BLaER1 (cell line): Measurements from ENCODE around the gene DDX41.

Experiments used
- H3K27ac ChIP-seq: shearing (Covaris generic); formaldehyde crosslinking; 2 replicates; pipeline ENCODE4 v1.8.1; 2022
- H3K27me3 ChIP-seq: shearing (Covaris generic); formaldehyde crosslinking; 2 replicates; pipeline ENCODE4 v1.8.1; 2022
- H3K36me3 ChIP-seq: shearing (Covaris generic); formaldehyde crosslinking; 2 replicates; pipeline ENCODE4 v1.8.1; 2022
- H3K4me1 ChIP-seq: shearing (Covaris generic); formaldehyde crosslinking; 2 replicates; pipeline ENCODE4 v1.8.1; 2022
- H3K4me2 ChIP-seq: shearing (Covaris generic); formaldehyde crosslinking; 2 replicates; pipeline ENCODE4 v1.8.1; 2022
- H3K4me3 ChIP-seq: shearing (Covaris generic); formaldehyde crosslinking; 2 replicates; pipeline ENCODE4 v1.8.1; 2022
- H3K9ac ChIP-seq: shearing (Covaris generic); formaldehyde crosslinking; 2 replicates; pipeline ENCODE4 v1.8.1; 2022
- H3K9me3 ChIP-seq: shearing (Covaris generic); formaldehyde crosslinking; 2 replicates; pipeline ENCODE4 v1.8.1; 2022
- H4K20me1 ChIP-seq: shearing (Covaris generic); formaldehyde crosslinking; 2 replicates; pipeline ENCODE4 v1.8.1; 2022
- Cebpa-rat ChIP-seq: shearing (Covaris generic); IDR thresholded peaks from 2 replicates; pipeline ENCODE4 v1.8.1; 2022

Gene DDX41

DNA sequence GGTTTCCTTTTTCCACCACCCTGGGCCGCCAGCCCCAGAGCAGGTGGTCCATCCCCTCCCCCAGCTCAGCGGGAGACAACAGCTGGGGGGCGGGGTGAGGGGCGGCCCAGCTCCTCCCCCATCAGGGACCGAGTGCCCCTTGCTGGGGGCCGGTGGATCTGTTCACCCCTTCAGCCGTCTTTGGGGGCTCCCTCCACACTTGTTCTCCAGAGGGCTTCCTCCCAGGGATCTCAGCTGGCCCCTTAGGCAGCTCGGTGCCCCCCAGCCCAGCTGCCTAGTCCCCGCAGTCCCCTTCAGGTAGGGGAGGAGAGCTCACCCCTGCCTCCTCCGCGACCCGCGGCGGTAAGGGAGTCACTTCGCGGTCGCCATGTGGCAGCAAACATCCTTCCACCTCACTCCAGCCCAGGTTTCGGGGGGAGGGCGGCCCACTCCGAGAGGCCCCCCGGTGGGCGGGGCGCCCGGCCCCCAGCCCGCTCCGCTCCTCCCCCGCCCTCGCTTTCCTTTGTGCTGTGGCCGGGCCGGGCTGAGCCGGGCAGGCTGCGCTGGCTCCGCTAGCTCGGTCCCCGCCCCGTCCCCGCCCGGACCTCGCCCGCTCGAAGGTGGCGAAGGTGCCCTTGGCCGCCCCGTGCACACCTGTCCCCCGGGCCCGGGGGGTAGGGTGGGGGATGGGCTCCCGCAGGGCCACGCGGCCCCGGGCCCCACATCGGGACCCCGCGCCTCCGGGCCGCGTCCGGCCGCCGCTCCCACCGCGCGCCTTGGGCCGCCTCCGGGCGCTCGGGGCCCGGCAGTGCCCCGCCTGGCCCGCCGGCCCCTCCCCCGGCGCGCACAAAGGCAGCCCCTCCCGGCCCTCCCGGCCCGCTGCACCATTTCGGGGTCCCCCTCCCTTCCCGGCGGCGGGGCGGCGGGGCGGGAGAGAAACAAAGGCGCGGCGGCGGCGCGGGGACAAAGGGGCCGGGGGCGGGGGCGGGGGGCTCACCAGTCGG, 44.0 kb downstream of the DDX41 start:
- H3K4me2 ChIP-seq, result peak overlapping the region; percentile 99

DNA sequence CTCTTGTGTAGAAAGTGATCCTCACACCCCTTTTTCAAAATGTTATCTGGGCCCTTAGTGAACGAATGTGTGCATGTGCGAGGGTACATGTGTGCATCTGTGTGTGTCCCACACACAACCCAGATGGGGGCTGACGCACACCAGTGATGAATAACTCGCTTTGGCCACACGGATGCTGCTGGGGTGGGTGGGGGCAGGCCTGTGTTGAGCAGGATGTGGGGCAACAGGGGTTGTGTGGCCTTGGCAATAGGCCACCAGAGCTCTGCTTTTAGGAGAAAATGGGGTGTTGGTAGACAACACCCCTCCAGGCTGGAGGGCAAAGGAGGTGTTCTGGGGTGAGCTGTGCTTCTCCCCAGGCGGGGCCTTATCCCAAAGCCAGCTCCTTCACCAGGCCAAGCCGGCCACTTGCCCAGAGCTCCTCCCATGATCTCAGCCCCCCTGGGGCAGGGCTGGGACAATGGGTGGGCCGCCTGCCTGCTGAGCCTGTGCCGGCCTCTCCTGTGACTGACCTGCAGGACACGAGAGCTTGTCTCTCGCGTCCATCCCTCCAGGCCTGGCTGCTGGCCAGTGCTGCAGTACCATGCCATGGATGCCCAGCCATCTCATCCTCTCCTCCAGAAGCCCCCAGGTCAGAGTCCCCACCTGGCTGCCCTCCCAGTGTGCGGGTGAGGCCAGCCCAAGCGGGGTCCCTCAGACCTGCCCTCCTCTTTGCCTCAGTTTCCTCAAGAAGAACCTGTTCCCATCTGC, 45.0 kb downstream of the DDX41 start:
- Histone ChIP-seq H3K4me1 (peaks cover 61% of the 10 kb centered on the region), H3K36me3 (peaks cover 56% of the 10 kb centered on the region)

More for the DNA sequence above, 44.0 kb downstream of the DDX41 start:
- Histone ChIP-seq H3K27ac (peak overlapping the region; percentile 99), H3K27me3 (no peaks in the 10 kb centered on the region), H3K9ac (peak overlapping the region; percentile 99), H4K20me1 (peaks cover 49% of the 10 kb centered on the region), H3K4me3 (peak overlapping the region; percentile 95), H3K4me1 (peaks cover 69% of the 10 kb centered on the region), H3K9me3 (no peaks in the 10 kb centered on the region), H3K36me3 (peaks cover 46% of the 10 kb centered on the region)
- TF ChIP-seq Cebpa-rat, result no peak

DNA sequence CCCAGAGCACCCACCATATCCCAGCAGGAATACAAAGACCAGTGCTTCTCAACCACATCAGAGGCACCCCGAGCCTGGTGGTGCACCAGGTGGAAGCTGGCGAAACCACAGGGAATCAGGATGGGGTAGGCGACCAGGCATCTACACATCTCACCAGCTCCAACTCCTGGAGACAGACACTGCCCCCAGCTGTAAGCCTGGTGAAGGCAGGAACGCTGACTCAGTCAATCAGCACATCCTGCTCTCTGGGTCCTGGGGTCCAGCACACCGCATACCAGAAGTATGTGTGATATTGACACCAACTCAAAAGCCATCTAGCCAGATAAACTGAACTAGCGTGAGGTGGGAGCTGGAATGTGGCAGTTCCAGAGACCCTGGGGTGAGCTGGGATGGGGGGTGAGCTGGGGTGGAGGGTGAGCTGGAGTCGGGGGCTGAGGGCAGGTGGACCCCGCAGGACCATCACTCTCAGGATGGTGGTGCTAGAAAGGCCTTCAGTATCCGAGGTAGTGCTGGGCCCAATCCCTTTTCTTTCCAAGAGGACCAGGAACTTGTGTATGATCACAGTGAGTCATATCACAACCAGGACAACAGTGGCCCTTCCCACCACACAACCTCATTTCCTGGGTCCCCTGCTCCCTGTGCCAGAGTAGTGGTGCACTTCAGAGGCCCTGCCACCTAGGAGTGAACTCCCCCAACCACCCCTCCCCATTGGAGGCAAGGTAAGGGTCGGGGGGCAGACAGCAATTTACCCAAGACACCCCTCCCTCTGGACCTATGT, 45.8 kb downstream of the DDX41 start:
- Histone ChIP-seq H4K20me1 (peaks cover 67% of the 10 kb centered on the region), H3K4me3 (peak overlapping the region; percentile 95), H3K36me3 (peaks cover 64% of the 10 kb centered on the region), H3K4me1 (peaks cover 57% of the 10 kb centered on the region), H3K27ac (peak overlapping the region; percentile 99), H3K27me3 (no peaks in the 10 kb centered on the region), H3K9me3 (peaks cover 15% of the 10 kb centered on the region), H3K4me2 (peak overlapping the region; percentile 99), H3K9ac (peak overlapping the region; percentile 99)
- TF ChIP-seq Cebpa-rat, result no peak

More for the DNA sequence above, 45.0 kb downstream of the DDX41 start:
- peak overlapping the region; percentile 95 for H3K4me3 ChIP-seq
- no peak for TF ChIP-seq Cebpa-rat
- peak overlapping the region; percentile 99 for H3K27ac ChIP-seq
- peaks cover 6% of the 10 kb centered on the region for H3K9me3 ChIP-seq
- peak overlapping the region; percentile 99 for H3K4me2 ChIP-seq
- H3K27me3 ChIP-seq, result no peaks in the 10 kb centered on the region
- peaks cover 59% of the 10 kb centered on the region for H4K20me1 ChIP-seq
- peak overlapping the region; percentile 99 for H3K9ac ChIP-seq

DNA sequence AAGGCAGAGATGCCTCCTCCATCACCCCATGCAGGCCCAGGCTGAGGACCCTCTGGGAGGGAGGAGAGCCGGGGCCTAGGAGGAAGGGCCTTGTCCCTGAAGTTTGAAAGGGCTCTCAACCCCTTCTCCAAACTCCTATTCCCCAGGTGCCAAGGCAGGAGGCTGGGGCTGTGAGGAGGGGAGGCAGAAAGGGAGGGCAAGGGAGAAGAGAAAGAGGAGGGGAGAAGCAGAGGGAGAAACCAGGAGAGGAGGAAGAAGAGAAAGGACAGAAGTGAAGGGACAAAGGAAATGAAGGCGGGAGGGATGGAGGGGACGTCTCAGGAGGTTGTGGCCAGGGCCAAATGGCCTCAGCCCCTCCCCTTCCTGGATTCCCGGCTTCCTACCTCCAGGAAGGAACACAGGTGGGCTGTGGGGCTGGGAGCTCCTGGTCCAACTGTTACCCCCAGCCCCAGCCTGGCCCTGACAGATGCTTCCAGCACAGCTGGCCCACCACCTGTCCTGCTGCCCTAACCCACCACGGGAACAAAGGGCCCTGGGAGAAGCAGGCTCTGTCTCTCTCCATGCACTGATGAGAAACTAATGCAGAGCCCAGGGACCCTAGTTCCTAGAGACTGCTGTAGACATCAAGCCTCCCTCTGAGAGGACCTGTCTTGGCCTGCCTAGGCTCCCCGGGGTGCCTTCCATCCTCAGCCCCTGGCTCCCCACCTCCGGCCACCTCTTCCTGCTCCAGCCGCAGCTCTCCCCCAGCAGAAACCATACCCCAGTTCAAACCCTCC, 46.8 kb downstream of the DDX41 start:
- peak overlapping the region; percentile 99 for H3K27ac ChIP-seq
- peaks cover 74% of the 10 kb centered on the region for H3K36me3 ChIP-seq
- H3K9ac ChIP-seq, result peak overlapping the region; percentile 99; the same call in 1 of the 2 replicates

DNA sequence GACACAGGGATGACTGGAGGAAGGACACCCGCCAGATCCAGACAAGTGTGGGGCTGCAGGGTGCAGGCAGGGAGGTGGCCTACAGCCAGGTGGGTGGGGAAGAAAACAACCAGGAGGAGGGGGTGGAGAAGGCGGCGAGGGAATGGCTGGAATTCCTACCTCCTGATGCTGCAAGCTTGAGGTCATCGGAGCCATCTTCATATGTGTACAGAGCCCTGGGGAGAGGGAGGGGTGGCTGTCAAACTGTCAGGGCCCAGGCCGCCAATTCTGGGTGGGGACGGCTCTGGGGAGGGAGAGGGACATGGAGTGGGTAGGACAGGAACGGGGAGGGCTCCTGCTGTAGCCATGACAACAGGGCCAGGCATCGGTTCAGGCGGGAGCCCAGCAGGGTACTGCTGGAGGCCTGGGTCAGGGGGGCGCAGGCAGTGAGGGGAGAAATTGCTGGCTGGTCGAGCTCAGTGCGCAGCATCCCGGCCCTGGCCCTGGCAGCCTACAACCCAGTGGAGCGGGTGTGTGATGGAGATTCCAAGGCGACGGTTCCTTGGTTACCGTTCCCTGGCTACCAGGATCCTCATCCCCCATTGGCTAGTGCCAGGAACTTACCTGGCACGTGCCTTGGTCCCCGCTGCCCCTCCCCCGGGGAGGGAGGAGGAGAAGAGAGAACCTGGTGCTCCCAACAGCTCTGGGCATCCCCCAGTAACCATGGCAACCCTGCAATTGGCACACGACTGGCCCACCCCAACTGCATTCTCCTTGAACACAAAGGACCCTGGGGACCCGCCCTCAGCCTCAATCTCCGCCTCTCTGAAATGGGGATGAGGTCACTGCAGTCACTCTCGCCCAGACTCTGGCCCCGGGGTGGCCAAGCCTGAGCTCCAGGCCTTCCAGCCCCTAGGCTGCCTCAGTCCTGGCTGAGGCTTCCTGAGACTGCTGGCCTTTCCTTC, 47.8 kb downstream of the DDX41 start:
- Histone ChIP-seq H3K9me3 (peaks cover 26% of the 10 kb centered on the region), H3K4me1 (peaks cover 38% of the 10 kb centered on the region), H3K4me2 (peak overlapping the region; percentile 99; the same call in 1 of the 2 replicates), H3K9ac (no peak overlapping the region), H4K20me1 (peaks cover 80% of the 10 kb centered on the region), H3K27ac (peak overlapping the region; percentile 99), H3K4me3 (no peak overlapping the region), H3K27me3 (no peaks in the 10 kb centered on the region), H3K36me3 (peaks cover 83% of the 10 kb centered on the region)
- TF ChIP-seq Cebpa-rat, result no peak

More for the DNA sequence above, 46.8 kb downstream of the DDX41 start:
- 0 out of 2 replicates have a peak overlapping the region, but pooled peaks have one; percentile 95 for H3K4me3 ChIP-seq
- H3K4me1 ChIP-seq, result peaks cover 48% of the 10 kb centered on the region
- peaks cover 77% of the 10 kb centered on the region for H4K20me1 ChIP-seq
- H3K27me3 ChIP-seq, result no peaks in the 10 kb centered on the region
- TF ChIP-seq Cebpa-rat, result no peak
- H3K9me3 ChIP-seq, result peaks cover 25% of the 10 kb centered on the region
- H3K4me2 ChIP-seq, result peak overlapping the region; percentile 99

DNA sequence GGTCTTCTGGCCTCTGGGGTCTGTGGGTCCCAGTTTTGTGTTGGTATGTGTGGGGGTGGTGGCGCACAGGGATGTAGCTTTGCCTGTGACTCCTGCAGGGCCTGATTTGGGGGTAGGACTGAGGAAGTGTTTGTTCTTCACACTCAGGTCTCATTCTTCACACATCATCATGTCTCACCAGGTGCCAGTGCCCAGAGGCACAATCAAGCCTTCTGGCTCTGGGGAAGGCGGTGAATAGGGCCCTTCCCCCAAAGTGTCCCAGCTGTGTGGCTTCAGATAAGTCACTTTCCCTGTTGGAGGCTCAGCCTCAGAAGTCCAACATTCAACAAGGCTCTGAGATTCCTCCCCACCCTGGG, 48.5 kb downstream of the DDX41 start:
- no peak for TF ChIP-seq Cebpa-rat
- Histone ChIP-seq H3K4me1 (peaks cover 42% of the 10 kb centered on the region), H3K27ac (no peak overlapping the region), H3K9ac (no peak overlapping the region), H3K9me3 (peaks cover 26% of the 10 kb centered on the region), H4K20me1 (peaks cover 87% of the 10 kb centered on the region), H3K27me3 (no peaks in the 10 kb centered on the region), H3K4me2 (no peak overlapping the region), H3K4me3 (no peak overlapping the region), H3K36me3 (peaks cover 90% of the 10 kb centered on the region)

DNA sequence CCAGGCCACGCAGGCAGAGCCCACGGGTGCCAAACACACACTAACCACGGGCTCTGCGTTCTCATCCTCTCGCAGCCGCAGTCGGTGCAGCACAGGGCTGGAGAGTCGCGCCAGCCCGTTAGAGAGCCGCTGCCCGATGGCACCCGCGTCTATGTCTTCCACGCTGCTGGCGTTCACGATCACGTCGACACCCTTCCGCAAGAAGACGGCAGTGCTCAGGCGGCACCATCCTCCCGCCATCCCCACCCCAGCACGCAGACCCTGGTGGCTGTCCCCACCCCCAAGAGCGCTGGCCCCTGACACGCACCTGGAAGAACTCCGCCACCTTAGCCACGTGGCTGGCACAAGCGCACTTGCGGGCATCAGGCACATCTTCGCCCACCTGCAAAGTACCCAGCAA, 49.3 kb downstream of the DDX41 start:
- Histone ChIP-seq H3K9me3 (peaks cover 26% of the 10 kb centered on the region), H3K4me1 (peaks cover 51% of the 10 kb centered on the region), H3K36me3 (peaks cover 98% of the 10 kb centered on the region), H4K20me1 (peaks cover 93% of the 10 kb centered on the region), H3K4me3 (no peak overlapping the region), H3K4me2 (no peak overlapping the region), H3K27me3 (no peaks in the 10 kb centered on the region), H3K9ac (no peak overlapping the region), H3K27ac (no peak overlapping the region)
- TF ChIP-seq Cebpa-rat, result no peak

DNA sequence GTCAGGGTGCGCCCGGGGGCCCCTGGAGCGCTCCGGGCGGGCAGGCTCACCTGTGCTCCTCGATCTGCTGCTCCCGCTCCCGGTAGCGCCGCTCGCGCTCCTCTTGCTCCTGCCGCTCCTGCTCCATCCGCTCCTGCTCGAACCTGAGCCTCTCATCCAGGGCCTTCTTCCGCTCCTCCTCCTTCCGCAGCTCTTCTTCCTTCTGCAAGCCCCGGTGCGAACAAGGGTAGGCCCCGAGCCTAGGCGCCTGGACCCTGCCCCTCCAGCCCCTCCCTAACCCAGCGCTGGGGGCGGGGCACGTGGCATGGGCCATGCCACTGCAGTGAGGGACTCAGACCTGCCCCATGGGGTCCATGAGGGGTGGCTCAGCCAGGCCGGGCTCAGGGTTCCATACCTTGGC, 49.9 kb downstream of the DDX41 start:
- peaks cover 98% of the 10 kb centered on the region for H3K36me3 ChIP-seq

More for the DNA sequence above, 49.9 kb downstream of the DDX41 start:
- Histone ChIP-seq H3K4me2 (no peak overlapping the region), H4K20me1 (peaks cover 93% of the 10 kb centered on the region), H3K27ac (no peak overlapping the region), H3K27me3 (no peaks in the 10 kb centered on the region), H3K4me3 (no peak overlapping the region), H3K4me1 (peaks cover 52% of the 10 kb centered on the region), H3K9me3 (peaks cover 26% of the 10 kb centered on the region), H3K9ac (no peak overlapping the region)
- no peak for TF ChIP-seq Cebpa-rat
